ENCODE data around the gene CCNI2. TPM values are rescaled to one million over a fixed set of nuclear protein-coding genes. Genes with fewer than 3 reads are reported as not detected.

The CCNI2 gene
- total RNA-seq, 4 donors from 2014 or later = not detected

- no peaks in the 10 kb centered on the region for H3K9me3 ChIP-seq
- peaks cover 0 to 19% (median 0%) of the 10 kb centered on the region in 3 donors for H3K36me3 ChIP-seq
- TF ChIP-seq EP300 (IDR thresholded peaks at IDR 0.05) = no peak
- TF ChIP-seq POLR2A (IDR thresholded peaks at IDR 0.05) = no peak
- TF ChIP-seq CTCF (IDR thresholded peaks at IDR 0.05) = no peak
- no peak overlapping the region for H3K4me3 ChIP-seq
- H3K27me3 ChIP-seq = no peaks in the 10 kb centered on the region
- no peak overlapping the region for H3K27ac ChIP-seq
- 95 to 99% methylated on average over 5 of the region's 5 CpGs for WGBS, 2 donors
- peaks cover 0 to 4% (median 0%) of the 10 kb centered on the region in 4 donors for H3K4me1 ChIP-seq
- no peak for DNase-seq (ENCODE audit: low spot score in 2 of 2)
Measured at GRCh38 chr5:132718544-132719312, 28.5 kb upstream of the CCNI2 start.

GRCh38 chr5:132725745-132726144, 21.5 kb upstream of the CCNI2 start:
- Histone ChIP-seq H3K4me3 (no peak overlapping the region), H3K4me1 (no peaks in the 10 kb centered on the region), H3K27me3 (no peaks in the 10 kb centered on the region), H3K36me3 (peaks cover 0 to 12% (median 0%) of the 10 kb centered on the region in 3 donors), H3K9me3 (no peaks in the 10 kb centered on the region), H3K27ac (no peak overlapping the region)
- no peak for DNase-seq (ENCODE audit: low spot score in 2 of 2)
- WGBS, 2 donors = 94 to 95% methylated on average over 2 of the region's 2 CpGs
- TF ChIP-seq CTCF (IDR thresholded peaks at IDR 0.05) = no peak

GRCh38 chr5:132729896-132730295, 17.3 kb upstream of the CCNI2 start:
- 95 to 96% methylated on average over 10 of the region's 10 CpGs for WGBS, 2 donors
- H3K4me1 ChIP-seq = no peaks in the 10 kb centered on the region
- H3K36me3 ChIP-seq = peaks cover 0 to 14% (median 0%) of the 10 kb centered on the region in 3 donors
- no peak overlapping the region for H3K4me3 ChIP-seq
- DNase-seq (ENCODE audit: low spot score in 2 of 2) = no peak
- H3K27ac ChIP-seq = no peak overlapping the region
- no peaks in the 10 kb centered on the region for H3K9me3 ChIP-seq
- H3K27me3 ChIP-seq = no peaks in the 10 kb centered on the region
- no peak for TF ChIP-seq POLR2A (IDR thresholded peaks at IDR 0.05)
- no peak for TF ChIP-seq CTCF (IDR thresholded peaks at IDR 0.05)
- TF ChIP-seq EP300 (IDR thresholded peaks at IDR 0.05) = no peak

GRCh38 chr5:132733499-132734148, 13.6 kb upstream of the CCNI2 start:
- no peaks in the 10 kb centered on the region for H3K27me3 ChIP-seq
- TF ChIP-seq POLR2A (IDR thresholded peaks at IDR 0.05) (no peak), EP300 (IDR thresholded peaks at IDR 0.05) (no peak), CTCF (IDR thresholded peaks at IDR 0.05) (no peak)
- H3K4me3 ChIP-seq = no peak overlapping the region
- peaks cover 0 to 9% (median 0%) of the 10 kb centered on the region in 3 donors for H3K36me3 ChIP-seq
- H3K27ac ChIP-seq = no peak overlapping the region
- H3K4me1 ChIP-seq = peaks cover 0 to 24% (median 5%) of the 10 kb centered on the region in 4 donors
- no peaks in the 10 kb centered on the region for H3K9me3 ChIP-seq
- WGBS, 2 donors = 85 to 91% methylated on average over 2 of the region's 2 CpGs
- no peak for DNase-seq (ENCODE audit: low spot score in 2 of 2)

GRCh38 chr5:132734687-132735086, 12.5 kb upstream of the CCNI2 start:
- 74 to 75% methylated on average over 2 of the region's 2 CpGs for WGBS, 2 donors
- DNase-seq (ENCODE audit: low spot score in 2 of 2) = no peak

More at GRCh38 chr5:132734687-132735086, 12.5 kb upstream of the CCNI2 start:
- Histone ChIP-seq H3K9me3 (no peaks in the 10 kb centered on the region), H3K4me1 (peaks cover 0 to 24% (median 5%) of the 10 kb centered on the region in 4 donors), H3K27ac (no peak overlapping the region), H3K36me3 (peaks cover 0 to 9% (median 0%) of the 10 kb centered on the region in 3 donors), H3K4me3 (no peak overlapping the region), H3K27me3 (peaks cover 0 to 2% of the 10 kb centered on the region in 2 donors)
- TF ChIP-seq POLR2A (IDR thresholded peaks at IDR 0.05) (no peak), CTCF (IDR thresholded peaks at IDR 0.05) (no peak), EP300 (IDR thresholded peaks at IDR 0.05) (no peak)

Measured in tibial nerve (tissue), 4 donors.